GM10847 (cell line): Measurements from ENCODE around the gene ETDC.

Source experiments
- POLR2A ChIP-seq: IDR thresholded peaks from 2 replicates; pipeline ENCODE4 v1.6.1; 2011; ENCODE audit not compliant: insufficient read length; ENCODE audit errors: extremely low read depth

ETDC gene

GRCh38 chrX:135345107-135345589, 35.9 kb downstream of the ETDC start:
- no peak for TF ChIP-seq POLR2A

DNA sequence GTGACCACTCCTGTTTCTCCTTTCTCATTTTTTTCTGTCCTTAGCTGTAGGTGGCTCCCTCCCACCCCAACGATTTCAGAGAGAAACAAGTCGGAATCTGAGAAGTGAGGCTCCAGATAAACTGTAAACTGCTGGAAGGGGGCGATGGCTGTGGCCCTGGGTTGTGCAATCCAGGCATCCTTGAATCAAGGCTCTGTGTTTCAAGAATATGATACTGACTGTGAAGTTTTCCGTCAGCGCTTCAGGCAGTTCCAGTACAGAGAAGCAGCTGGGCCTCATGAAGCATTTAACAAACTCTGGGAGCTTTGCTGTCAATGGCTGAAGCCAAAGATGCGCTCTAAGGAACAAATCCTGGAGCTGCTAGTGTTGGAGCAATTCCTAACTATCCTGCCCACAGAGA, 37.7 kb downstream of the ETDC start:
- TF ChIP-seq POLR2A: no peak

GRCh38 chrX:135347381-135348016, 38.2 kb downstream of the ETDC start:
- no peak for TF ChIP-seq POLR2A

DNA sequence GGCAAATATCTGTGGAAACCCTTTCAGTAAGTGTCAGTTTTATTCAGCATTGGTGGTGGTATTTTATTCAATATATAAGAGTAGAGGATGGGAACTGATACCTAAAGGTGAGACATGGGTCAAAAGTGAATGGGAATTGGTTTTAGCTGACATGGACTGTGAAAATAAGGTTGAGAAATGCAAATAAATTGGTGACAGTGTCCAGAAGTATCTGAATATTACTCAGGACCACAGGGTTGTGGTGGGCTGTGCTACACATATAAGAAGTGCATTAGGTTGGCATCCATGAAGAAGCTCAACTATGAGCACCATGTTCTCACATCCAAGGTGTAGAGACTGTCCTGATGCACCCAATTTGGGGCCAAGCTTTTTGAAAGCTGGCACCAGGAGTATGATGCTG, 45.0 kb downstream of the ETDC start:
- no peak for TF ChIP-seq POLR2A
